Measurements from ENCODE around the gene HOXC10. TPM values are rescaled to one million over a fixed set of nuclear protein-coding genes. Genes with fewer than 3 reads are reported as not detected.
A peak's percentile ranks its signal among the peaks of the same experiment; 100 is the strongest.

The HOXC10 gene
- total RNA-seq, 1 donor from 2014 or later = 0.33 TPM

- DNase-seq (ENCODE audit: low spot score) (no peak), ATAC-seq (no peak)
These were observed 15.5 kb downstream of the HOXC10 start, which contains the start of gene HOXC9 for GRCh38 chr12:54000116-54001114. TSS of gene HOXC9 (plus strand) at chr12:54000161. CDS start at chr12:54000189, 28 bp downstream.

GRCh38 chr12:54001283-54002187 lies 16.6 kb downstream of the HOXC10 start:
- no peak for DNase-seq (ENCODE audit: low spot score)
- ATAC-seq = no peak

- no peak for DNase-seq (ENCODE audit: low spot score)
- ATAC-seq = no peak
These were observed 17.4 kb downstream of the HOXC10 start for GRCh38 chr12:54002278-54002914.

GRCh38 chr12:54002915-54003389 lies 18.0 kb downstream of the HOXC10 start:
- no peak for DNase-seq (ENCODE audit: low spot score)
- ATAC-seq = no peak

GRCh38 chr12:54003625-54004024 lies 18.7 kb downstream of the HOXC10 start:
- no peak for DNase-seq (ENCODE audit: low spot score)
- no peak for ATAC-seq

- no peak for ATAC-seq
These were observed 19.3 kb downstream of the HOXC10 start for GRCh38 chr12:54004063-54004840.

GRCh38 chr12:54004841-54005530 lies 20.0 kb downstream of the HOXC10 start:
- no peak for ATAC-seq
- no peak for DNase-seq (ENCODE audit: low spot score)

More at GRCh38 chr12:54004063-54004840, 19.3 kb downstream of the HOXC10 start:
- no peak for DNase-seq (ENCODE audit: low spot score)

- ATAC-seq = no peak
- no peak for DNase-seq (ENCODE audit: low spot score)
These were observed 20.5 kb downstream of the HOXC10 start for GRCh38 chr12:54005531-54005852.

GRCh38 chr12:54005853-54006558 lies 21.1 kb downstream of the HOXC10 start:
- ATAC-seq (peak; percentile 97), DNase-seq (ENCODE audit: low spot score) (peak; percentile 88)

- ATAC-seq (no peak), DNase-seq (ENCODE audit: low spot score) (no peak)
These were observed 21.7 kb downstream of the HOXC10 start for GRCh38 chr12:54006559-54007220.

- DNase-seq (ENCODE audit: low spot score) (no peak), ATAC-seq (no peak)
These were observed 22.8 kb downstream of the HOXC10 start for GRCh38 chr12:54007538-54008259.

- no peak for ATAC-seq
- DNase-seq (ENCODE audit: low spot score) = no peak
These were observed 23.3 kb downstream of the HOXC10 start for GRCh38 chr12:54008260-54008552.

- DNase-seq (ENCODE audit: low spot score) = no peak
- ATAC-seq = no peak
These were observed 24.5 kb downstream of the HOXC10 start for GRCh38 chr12:54009171-54010052.

GRCh38 chr12:54010053-54010971 lies 25.4 kb downstream of the HOXC10 start:
- no peak for ATAC-seq
- DNase-seq (ENCODE audit: low spot score) = no peak

- DNase-seq (ENCODE audit: low spot score) (no peak), ATAC-seq (no peak)
These were observed 26.2 kb downstream of the HOXC10 start for GRCh38 chr12:54010972-54011664.
